ENCODE results near the gene MEOX2.

Gene MEOX2

GRCh38 chr7:15679306-15679705 lies 7.2 kb downstream of the MEOX2 start:
- Histone ChIP-seq H3K9ac (ENCODE audit: low read depth, low read length) (no peak overlapping the region), H3K9me3 (ENCODE audit: insufficient read depth, low read depth, low read length) (no peaks in the 10 kb centered on the region), H3K27ac (ENCODE audit: low read length) (no peak overlapping the region), H3K4me3 (ENCODE audit: low read length) (no peak overlapping the region), H3K36me3 (ENCODE audit: insufficient read depth, low read depth, low read length) (no peaks in the 10 kb centered on the region), H3K27me3 (ENCODE audit: insufficient read depth, low read length) (peaks cover 18% of the 10 kb centered on the region), H3K4me1 (ENCODE audit: insufficient read depth, low read length) (no peaks in the 10 kb centered on the region)

GRCh38 chr7:15678653-15679052 lies 7.8 kb downstream of the MEOX2 start:
- no peak overlapping the region for H3K27ac ChIP-seq (ENCODE audit: low read length)
- no peaks in the 10 kb centered on the region for H3K9me3 ChIP-seq (ENCODE audit: insufficient read depth, low read depth, low read length)
- peaks cover 12% of the 10 kb centered on the region for H3K27me3 ChIP-seq (ENCODE audit: insufficient read depth, low read length)
- no peak overlapping the region for H3K4me3 ChIP-seq (ENCODE audit: low read length)
- H3K36me3 ChIP-seq (ENCODE audit: insufficient read depth, low read depth, low read length): no peaks in the 10 kb centered on the region
- H3K4me1 ChIP-seq (ENCODE audit: insufficient read depth, low read length): no peaks in the 10 kb centered on the region
- no peak overlapping the region for H3K9ac ChIP-seq (ENCODE audit: low read depth, low read length)

- H3K4me3 ChIP-seq (ENCODE audit: low read length): no peak overlapping the region
- H3K36me3 ChIP-seq (ENCODE audit: insufficient read depth, low read depth, low read length): no peaks in the 10 kb centered on the region
- H3K9ac ChIP-seq (ENCODE audit: low read depth, low read length): no peak overlapping the region
- no peaks in the 10 kb centered on the region for H3K27me3 ChIP-seq (ENCODE audit: insufficient read depth, low read length)
- H3K4me1 ChIP-seq (ENCODE audit: insufficient read depth, low read length): no peaks in the 10 kb centered on the region
- H3K9me3 ChIP-seq (ENCODE audit: insufficient read depth, low read depth, low read length): no peaks in the 10 kb centered on the region
- H3K27ac ChIP-seq (ENCODE audit: low read length): no peak overlapping the region
Observed at GRCh38 chr7:15675379-15675778, 11.1 kb downstream of the MEOX2 start.

GRCh38 chr7:15674586-15674985 lies 11.9 kb downstream of the MEOX2 start:
- Histone ChIP-seq H3K9ac (ENCODE audit: low read depth, low read length) (no peak overlapping the region), H3K36me3 (ENCODE audit: insufficient read depth, low read depth, low read length) (no peaks in the 10 kb centered on the region), H3K27me3 (ENCODE audit: insufficient read depth, low read length) (no peaks in the 10 kb centered on the region), H3K4me1 (ENCODE audit: insufficient read depth, low read length) (no peaks in the 10 kb centered on the region), H3K9me3 (ENCODE audit: insufficient read depth, low read depth, low read length) (no peaks in the 10 kb centered on the region), H3K4me3 (ENCODE audit: low read length) (no peak overlapping the region), H3K27ac (ENCODE audit: low read length) (no peak overlapping the region)

- H3K27ac ChIP-seq (ENCODE audit: low read length): no peak overlapping the region
- no peaks in the 10 kb centered on the region for H3K36me3 ChIP-seq (ENCODE audit: insufficient read depth, low read depth, low read length)
- H3K9me3 ChIP-seq (ENCODE audit: insufficient read depth, low read depth, low read length): no peaks in the 10 kb centered on the region
- H3K27me3 ChIP-seq (ENCODE audit: insufficient read depth, low read length): no peaks in the 10 kb centered on the region
- no peak overlapping the region for H3K4me3 ChIP-seq (ENCODE audit: low read length)
- H3K9ac ChIP-seq (ENCODE audit: low read depth, low read length): no peak overlapping the region
- H3K4me1 ChIP-seq (ENCODE audit: insufficient read depth, low read length): no peaks in the 10 kb centered on the region
Observed at GRCh38 chr7:15669443-15670090, 16.9 kb downstream of the MEOX2 start.

- H3K9me3 ChIP-seq (ENCODE audit: insufficient read depth, low read depth, low read length): no peaks in the 10 kb centered on the region
- no peak overlapping the region for H3K27ac ChIP-seq (ENCODE audit: low read length)
- no peaks in the 10 kb centered on the region for H3K4me1 ChIP-seq (ENCODE audit: insufficient read depth, low read length)
- no peaks in the 10 kb centered on the region for H3K36me3 ChIP-seq (ENCODE audit: insufficient read depth, low read depth, low read length)
- no peak overlapping the region for H3K4me3 ChIP-seq (ENCODE audit: low read length)
- no peak overlapping the region for H3K9ac ChIP-seq (ENCODE audit: low read depth, low read length)
- H3K27me3 ChIP-seq (ENCODE audit: insufficient read depth, low read length): no peaks in the 10 kb centered on the region
Observed at GRCh38 chr7:15667991-15668390, 18.5 kb downstream of the MEOX2 start.

GRCh38 chr7:15662451-15662850 lies 24.0 kb downstream of the MEOX2 start:
- no peaks in the 10 kb centered on the region for H3K36me3 ChIP-seq (ENCODE audit: insufficient read depth, low read depth, low read length)
- H3K4me3 ChIP-seq (ENCODE audit: low read length): no peak overlapping the region
- no peaks in the 10 kb centered on the region for H3K27me3 ChIP-seq (ENCODE audit: insufficient read depth, low read length)
- H3K4me1 ChIP-seq (ENCODE audit: insufficient read depth, low read length): no peaks in the 10 kb centered on the region
- no peak overlapping the region for H3K27ac ChIP-seq (ENCODE audit: low read length)
- H3K9ac ChIP-seq (ENCODE audit: low read depth, low read length): no peak overlapping the region
- no peaks in the 10 kb centered on the region for H3K9me3 ChIP-seq (ENCODE audit: insufficient read depth, low read depth, low read length)

GRCh38 chr7:15658247-15658646 lies 28.2 kb downstream of the MEOX2 start:
- Histone ChIP-seq H3K9ac (ENCODE audit: low read depth, low read length) (no peak overlapping the region), H3K4me3 (ENCODE audit: low read length) (no peak overlapping the region), H3K36me3 (ENCODE audit: insufficient read depth, low read depth, low read length) (no peaks in the 10 kb centered on the region), H3K4me1 (ENCODE audit: insufficient read depth, low read length) (no peaks in the 10 kb centered on the region), H3K9me3 (ENCODE audit: insufficient read depth, low read depth, low read length) (no peaks in the 10 kb centered on the region), H3K27me3 (ENCODE audit: insufficient read depth, low read length) (no peaks in the 10 kb centered on the region), H3K27ac (ENCODE audit: low read length) (no peak overlapping the region)

- H3K27me3 ChIP-seq (ENCODE audit: insufficient read depth, low read length): no peaks in the 10 kb centered on the region
- H3K27ac ChIP-seq (ENCODE audit: low read length): no peak overlapping the region
- no peak overlapping the region for H3K4me3 ChIP-seq (ENCODE audit: low read length)
- H3K36me3 ChIP-seq (ENCODE audit: insufficient read depth, low read depth, low read length): no peaks in the 10 kb centered on the region
- H3K9me3 ChIP-seq (ENCODE audit: insufficient read depth, low read depth, low read length): no peaks in the 10 kb centered on the region
- no peak overlapping the region for H3K9ac ChIP-seq (ENCODE audit: low read depth, low read length)
- no peaks in the 10 kb centered on the region for H3K4me1 ChIP-seq (ENCODE audit: insufficient read depth, low read length)
Observed at GRCh38 chr7:15652776-15653290, 33.6 kb downstream of the MEOX2 start.

- Histone ChIP-seq H3K27me3 (ENCODE audit: insufficient read depth, low read length) (no peaks in the 10 kb centered on the region), H3K4me1 (ENCODE audit: insufficient read depth, low read length) (no peaks in the 10 kb centered on the region)
Observed at GRCh38 chr7:15651693-15652092, 34.8 kb downstream of the MEOX2 start.

GRCh38 chr7:15650787-15651186 lies 35.7 kb downstream of the MEOX2 start:
- H3K27ac ChIP-seq (ENCODE audit: low read length): no peak overlapping the region
- H3K9me3 ChIP-seq (ENCODE audit: insufficient read depth, low read depth, low read length): no peaks in the 10 kb centered on the region
- H3K4me1 ChIP-seq (ENCODE audit: insufficient read depth, low read length): no peaks in the 10 kb centered on the region
- H3K36me3 ChIP-seq (ENCODE audit: insufficient read depth, low read depth, low read length): no peaks in the 10 kb centered on the region
- no peak overlapping the region for H3K9ac ChIP-seq (ENCODE audit: low read depth, low read length)
- H3K27me3 ChIP-seq (ENCODE audit: insufficient read depth, low read length): no peaks in the 10 kb centered on the region
- H3K4me3 ChIP-seq (ENCODE audit: low read length): no peak overlapping the region

More at GRCh38 chr7:15651693-15652092, 34.8 kb downstream of the MEOX2 start:
- Histone ChIP-seq H3K9me3 (ENCODE audit: insufficient read depth, low read depth, low read length) (no peaks in the 10 kb centered on the region), H3K36me3 (ENCODE audit: insufficient read depth, low read depth, low read length) (no peaks in the 10 kb centered on the region), H3K9ac (ENCODE audit: low read depth, low read length) (no peak overlapping the region), H3K4me3 (ENCODE audit: low read length) (no peak overlapping the region), H3K27ac (ENCODE audit: low read length) (no peak overlapping the region)

GRCh38 chr7:15648461-15648961 lies 38.0 kb downstream of the MEOX2 start:
- Histone ChIP-seq H3K36me3 (ENCODE audit: insufficient read depth, low read depth, low read length) (no peaks in the 10 kb centered on the region), H3K27ac (ENCODE audit: low read length) (no peak overlapping the region), H3K27me3 (ENCODE audit: insufficient read depth, low read length) (no peaks in the 10 kb centered on the region), H3K9me3 (ENCODE audit: insufficient read depth, low read depth, low read length) (no peaks in the 10 kb centered on the region), H3K9ac (ENCODE audit: low read depth, low read length) (no peak overlapping the region), H3K4me1 (ENCODE audit: insufficient read depth, low read length) (no peaks in the 10 kb centered on the region), H3K4me3 (ENCODE audit: low read length) (no peak overlapping the region)
